ENCODE results near the gene GLIS1. TPM values are rescaled to one million over a fixed set of nuclear protein-coding genes. Genes with fewer than 3 reads are reported as not detected.

GLIS1 gene
- total RNA-seq, 1 experiment from 2014 or later: 0.13 TPM

DNA sequence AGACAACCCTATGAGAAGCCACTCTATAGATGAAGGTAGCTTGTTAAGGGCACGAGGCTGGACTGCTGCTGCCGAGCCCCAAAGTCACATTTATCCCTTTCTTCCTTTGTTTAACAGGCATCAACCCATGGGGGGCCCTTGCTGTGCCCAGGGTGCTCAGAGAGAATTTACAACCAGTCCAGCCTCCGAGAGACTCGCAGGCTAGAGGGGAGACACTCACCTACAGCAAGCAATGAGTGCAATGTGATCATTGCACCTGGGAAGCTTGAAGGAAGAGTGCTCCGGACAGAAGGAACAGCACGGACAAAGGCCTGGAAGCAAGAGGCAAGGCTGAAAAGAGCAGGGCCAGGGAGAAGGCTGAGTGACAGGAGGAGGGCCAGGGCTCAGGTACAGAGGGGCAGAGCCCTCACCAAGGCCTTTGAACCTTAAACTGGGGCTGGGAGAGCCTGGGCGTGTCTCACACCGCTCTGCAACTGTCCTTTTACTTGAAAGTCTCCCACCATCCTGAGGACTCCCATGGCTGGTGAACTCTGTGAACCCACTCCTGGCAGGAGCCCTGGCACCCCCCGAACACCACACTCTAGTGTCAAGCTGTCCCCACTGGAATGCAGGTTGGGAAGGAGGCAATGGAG is 252.5 kb downstream of the GLIS1 start:
- no peaks in the 10 kb centered on the region for H3K36me3 ChIP-seq (ENCODE audit: insufficient read depth, low read length, poor library complexity, severe bottlenecking)
- no peak for DNase-seq (ENCODE audit: low spot score)
- no peaks in the 10 kb centered on the region for H3K4me1 ChIP-seq (ENCODE audit: insufficient read depth, low read length, poor library complexity, severe bottlenecking)
- intact Hi-C loops (cut with micrococcal nuclease; ENCODE audit: unreplicated experiment): loop anchor here (5.0 kb wide), 1 partner anchor 196 kb away; no protein-coding TSS in a partner anchor
- TF ChIP-seq EZH2 (IDR thresholded peaks at IDR 0.05; ENCODE audit: borderline replicate concordance, low read depth, low read length, poor library complexity, severe bottlenecking): no peak
- TF ChIP-seq, protein P1, sequence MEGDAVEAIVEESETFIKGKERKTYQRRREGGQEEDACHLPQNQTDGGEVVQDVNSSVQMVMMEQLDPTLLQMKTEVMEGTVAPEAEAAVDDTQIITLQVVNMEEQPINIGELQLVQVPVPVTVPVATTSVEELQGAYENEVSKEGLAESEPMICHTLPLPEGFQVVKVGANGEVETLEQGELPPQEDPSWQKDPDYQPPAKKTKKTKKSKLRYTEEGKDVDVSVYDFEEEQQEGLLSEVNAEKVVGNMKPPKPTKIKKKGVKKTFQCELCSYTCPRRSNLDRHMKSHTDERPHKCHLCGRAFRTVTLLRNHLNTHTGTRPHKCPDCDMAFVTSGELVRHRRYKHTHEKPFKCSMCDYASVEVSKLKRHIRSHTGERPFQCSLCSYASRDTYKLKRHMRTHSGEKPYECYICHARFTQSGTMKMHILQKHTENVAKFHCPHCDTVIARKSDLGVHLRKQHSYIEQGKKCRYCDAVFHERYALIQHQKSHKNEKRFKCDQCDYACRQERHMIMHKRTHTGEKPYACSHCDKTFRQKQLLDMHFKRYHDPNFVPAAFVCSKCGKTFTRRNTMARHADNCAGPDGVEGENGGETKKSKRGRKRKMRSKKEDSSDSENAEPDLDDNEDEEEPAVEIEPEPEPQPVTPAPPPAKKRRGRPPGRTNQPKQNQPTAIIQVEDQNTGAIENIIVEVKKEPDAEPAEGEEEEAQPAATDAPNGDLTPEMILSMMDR (conservative IDR thresholded peaks at IDR 0.05; ENCODE audit: low read depth, low read length): no peak
- H3K4me3 ChIP-seq (ENCODE audit: low read depth, low read length, poor library complexity, severe bottlenecking): no peak overlapping the region
- BruUV-seq (replicated peaks): no TSS peak
- no peaks in the 10 kb centered on the region for H3K9me3 ChIP-seq (ENCODE audit: low read depth, low read length, poor library complexity, severe bottlenecking)
- ChIA-PET POLR2A (ENCODE audit: low non-redundant PET) (no interaction called here), CTCF (interaction anchor here (1.1 to 1.2 kb wide), 2 partner anchors 239 to 263 kb away, joined by 3 to 4 read pairs; no protein-coding TSS in a partner anchor)
- H3K27ac ChIP-seq (ENCODE audit: low read depth, low read length, poor library complexity, severe bottlenecking): no peak overlapping the region
- no peaks in the 10 kb centered on the region for H3K27me3 ChIP-seq (replicated peaks; ENCODE audit: insufficient read depth, low read depth, low read length, poor library complexity)

DNA sequence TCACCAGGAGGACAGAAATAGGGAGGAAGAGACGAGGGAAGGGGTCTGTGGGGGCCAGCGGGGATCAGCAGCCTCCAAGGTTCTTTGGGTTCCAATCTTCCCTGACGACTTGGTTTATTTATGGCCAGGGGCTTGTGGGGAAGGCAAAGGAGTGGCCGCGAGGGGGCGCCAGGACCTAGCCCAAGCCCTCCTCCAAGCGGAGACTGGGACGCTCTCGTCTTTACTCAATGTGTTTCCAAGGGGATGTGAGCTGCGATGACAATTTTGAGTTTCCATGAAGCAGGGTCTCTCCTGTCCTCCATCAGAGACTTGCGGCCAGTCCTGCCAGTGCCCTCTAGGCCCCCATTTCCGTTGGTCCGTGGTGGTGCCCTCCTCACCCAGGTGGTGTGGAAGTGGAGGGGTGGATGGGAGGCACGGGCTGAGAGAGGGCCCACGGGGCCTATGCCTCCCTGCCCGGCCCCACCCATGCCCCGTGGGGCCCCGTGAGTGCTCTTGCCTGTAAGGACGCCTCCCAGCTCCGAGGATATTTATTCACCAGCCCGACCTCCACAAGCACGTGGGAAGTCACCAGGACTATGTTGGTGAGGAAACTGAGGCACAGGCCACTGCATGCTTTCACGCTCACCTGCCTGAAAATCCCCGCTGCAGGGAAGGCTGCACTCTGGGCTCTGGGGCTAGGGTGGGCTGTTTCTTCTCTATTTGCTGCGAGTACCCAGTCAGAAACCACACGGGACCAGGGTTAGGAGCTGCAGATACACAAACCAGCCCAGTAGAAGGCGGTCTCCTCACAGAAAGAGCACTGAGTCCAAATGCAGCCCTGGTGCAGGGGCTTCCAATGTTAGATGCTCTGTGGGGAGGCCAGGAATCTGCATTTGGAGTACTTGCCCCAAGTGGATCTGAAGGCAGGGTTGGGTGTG is 253.2 kb downstream of the GLIS1 start:
- H3K4me1 ChIP-seq (ENCODE audit: insufficient read depth, low read length, poor library complexity, severe bottlenecking): no peaks in the 10 kb centered on the region
- intact Hi-C loops (cut with micrococcal nuclease; ENCODE audit: unreplicated experiment): loop anchor here (2.0 to 5.0 kb wide), 2 partner anchors 197 to 269 kb away; no protein-coding TSS in a partner anchor
- TF ChIP-seq, protein P1 (conservative IDR thresholded peaks at IDR 0.05; ENCODE audit: low read depth, low read length): peak; percentile 76
- no peak for TF ChIP-seq EZH2 (IDR thresholded peaks at IDR 0.05; ENCODE audit: borderline replicate concordance, low read depth, low read length, poor library complexity, severe bottlenecking)
- CTCF ChIA-PET: interaction anchor here (0.5 to 1.2 kb wide), 5 partner anchors 13 to 313 kb away, joined by 3 to 8 read pairs (median 4); no protein-coding TSS in a partner anchor
- BruUV-seq (replicated peaks): no TSS peak
- H3K36me3 ChIP-seq (ENCODE audit: insufficient read depth, low read length, poor library complexity, severe bottlenecking): no peaks in the 10 kb centered on the region
- H3K4me3 ChIP-seq (ENCODE audit: low read depth, low read length, poor library complexity, severe bottlenecking): no peak overlapping the region
- H3K27ac ChIP-seq (ENCODE audit: low read depth, low read length, poor library complexity, severe bottlenecking): no peak overlapping the region
- POLR2A ChIA-PET (ENCODE audit: low non-redundant PET): no interaction called here
- DNase-seq (ENCODE audit: low spot score): peak; percentile 71
- no peaks in the 10 kb centered on the region for H3K27me3 ChIP-seq (replicated peaks; ENCODE audit: insufficient read depth, low read depth, low read length, poor library complexity)
- no peaks in the 10 kb centered on the region for H3K9me3 ChIP-seq (ENCODE audit: low read depth, low read length, poor library complexity, severe bottlenecking)

DNA sequence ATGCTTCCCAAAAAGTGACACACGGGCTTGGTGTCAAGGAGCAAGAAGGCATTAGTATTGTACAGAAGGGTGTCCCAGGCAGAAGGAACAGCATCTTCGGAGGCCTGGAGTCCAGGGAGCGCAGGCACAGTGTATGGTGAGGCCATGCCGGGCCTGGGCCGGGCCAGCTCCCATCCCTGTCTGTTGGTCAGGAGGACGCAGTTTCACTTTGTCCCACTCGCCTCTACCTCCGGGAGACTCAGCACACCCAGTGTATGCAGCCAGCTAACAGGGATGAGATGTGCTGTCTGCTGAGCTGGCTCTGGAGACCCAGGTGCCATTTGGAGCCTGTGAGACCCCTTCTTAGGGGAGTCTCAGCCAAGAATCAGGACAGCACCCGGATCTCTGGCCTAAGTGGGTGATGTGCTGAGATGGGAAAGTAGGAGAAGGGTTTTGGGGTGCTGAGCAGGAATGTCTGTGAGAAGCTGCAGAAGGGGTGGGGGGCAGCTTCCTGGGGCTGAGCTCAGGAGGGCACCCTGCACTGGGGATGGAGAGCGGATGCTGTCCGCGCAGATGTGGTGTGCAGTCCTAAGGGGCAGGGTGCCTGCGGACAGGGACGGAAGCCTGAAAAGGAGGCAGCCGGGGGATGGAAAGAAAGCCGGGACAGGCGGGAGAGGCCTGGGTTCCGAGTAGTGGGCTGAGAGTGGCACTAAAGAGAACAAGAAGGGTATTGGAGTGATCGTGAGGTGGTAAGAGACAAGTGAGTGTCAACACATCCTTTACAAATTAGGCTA is 254.1 kb downstream of the GLIS1 start:
- CTCF ChIA-PET: no interaction called here

More for the DNA sequence above, 254.1 kb downstream of the GLIS1 start:
- no TSS peak for BruUV-seq (replicated peaks)
- TF ChIP-seq EZH2 (IDR thresholded peaks at IDR 0.05; ENCODE audit: borderline replicate concordance, low read depth, low read length, poor library complexity, severe bottlenecking): no peak
- TF ChIP-seq, protein P1 (conservative IDR thresholded peaks at IDR 0.05; ENCODE audit: low read depth, low read length): no peak
- Histone ChIP-seq H3K9me3 (ENCODE audit: low read depth, low read length, poor library complexity, severe bottlenecking) (no peaks in the 10 kb centered on the region), H3K4me3 (ENCODE audit: low read depth, low read length, poor library complexity, severe bottlenecking) (no peak overlapping the region), H3K27me3 (replicated peaks; ENCODE audit: insufficient read depth, low read depth, low read length, poor library complexity) (no peaks in the 10 kb centered on the region), H3K4me1 (ENCODE audit: insufficient read depth, low read length, poor library complexity, severe bottlenecking) (no peaks in the 10 kb centered on the region), H3K36me3 (ENCODE audit: insufficient read depth, low read length, poor library complexity, severe bottlenecking) (no peaks in the 10 kb centered on the region), H3K27ac (ENCODE audit: low read depth, low read length, poor library complexity, severe bottlenecking) (no peak overlapping the region)
- POLR2A ChIA-PET (ENCODE audit: low non-redundant PET): no interaction called here
- DNase-seq (ENCODE audit: low spot score): no peak
- intact Hi-C loops (cut with micrococcal nuclease; ENCODE audit: unreplicated experiment): loop anchor here (2.0 to 5.0 kb wide), 2 partner anchors 197 to 270 kb away; no protein-coding TSS in a partner anchor

All from A673 (cell line).